HEK293 (cell line): ENCODE measurements around the gene BPIFB4.

Source experiments
- CTCF ChIA-PET: fragments of 350-600 bp; formaldehyde crosslinking; extraction: SDS; loops from one replicate; lab custom pipeline; 2021; ENCODE audit warnings: antibody characterized with exemption; lab: Yijun Ruan, JAX
- POLR2A ChIA-PET: fragments of 300-600 bp; formaldehyde crosslinking; extraction: SDS; loops from one replicate; lab custom pipeline; 2020; ENCODE audit warnings: antibody characterized with exemption, inconsistent platforms; lab: Yijun Ruan, JAX
- H3K27ac ChIP-seq: fragments of 200-500 bp; sonication (Bioruptor generic); 2 replicates; pipeline ENCODE4 v1.5.1; 2014; ENCODE audit warnings: low read depth, low read length, control low read depth, inconsistent platforms; ENCODE audit errors: extremely low read depth
- H3K36me3 ChIP-seq, 2 experiments: fragments of 200-500 bp in 1 of 2; sonication (Bioruptor generic) in 1 of 2; 1 replicate in 1 of 2; 2 replicates in 1 of 2; pipeline ENCODE4 v1.5.1; 2014 to 2017; ENCODE audit warnings: inconsistent platforms in 2 of 2, low read length in 2 of 2; ENCODE audit not compliant: control insufficient read depth in 2 of 2, insufficient read depth in 1 of 2
- H3K4me1 ChIP-seq: fragments of 200-500 bp; sonication (Bioruptor generic); 2 replicates; pipeline ENCODE4 v1.5.1; 2014; ENCODE audit warnings: mild to moderate bottlenecking, low read length, inconsistent platforms; ENCODE audit not compliant: control insufficient read depth, insufficient read depth
- H3K4me3 ChIP-seq: 2 replicates; pipeline ENCODE4 v1.5.1; 2011; ENCODE audit warnings: low read depth, mild to moderate bottlenecking, control low read depth, low read length, moderate library complexity
- H3K9me3 ChIP-seq: fragments of 200-500 bp; sonication (Bioruptor generic); 2 replicates; pipeline ENCODE4 v1.5.1; 2014; ENCODE audit warnings: low read depth, low read length, inconsistent platforms; ENCODE audit not compliant: control insufficient read depth, insufficient read depth
- EGR2 ChIP-seq: fragments of 450-650 bp; formaldehyde crosslinking; IDR thresholded peaks from 2 replicates; pipeline ENCODE4 v1.5.1; 2016; ENCODE audit warnings: low read depth, missing biosample characterization, missing genetic modification characterization
- HOXA7 ChIP-seq: sonication (generic); formaldehyde crosslinking; IDR thresholded peaks from 2 replicates; pipeline ENCODE4 v1.8.1; 2022; ENCODE audit warnings: missing genetic modification reagents, borderline replicate concordance
- INSM2 ChIP-seq: fragments of 450-650 bp; formaldehyde crosslinking; IDR thresholded peaks from 2 replicates; pipeline ENCODE4 v1.5.1; 2016; ENCODE audit warnings: missing biosample characterization, missing genetic modification characterization
- TCF7L2 ChIP-seq: IDR thresholded peaks from 2 replicates; pipeline ENCODE4 v1.6.1; 2011; ENCODE audit warnings: low read depth, mild to moderate bottlenecking, inconsistent platforms, low read length, moderate library complexity, borderline replicate concordance
- ZBTB10 ChIP-seq: fragments of 450-650 bp; formaldehyde crosslinking; IDR thresholded peaks from 2 replicates; pipeline ENCODE4 v1.5.1; 2016; ENCODE audit warnings: missing biosample characterization, missing genetic modification characterization
- ZBTB17 ChIP-seq: fragments of 450-650 bp; formaldehyde crosslinking; IDR thresholded peaks from 2 replicates; pipeline ENCODE4 v1.5.1; 2016; ENCODE audit warnings: missing biosample characterization, missing genetic modification characterization
- ZFHX2 ChIP-seq: fragments of 450-650 bp; formaldehyde crosslinking; conservative IDR thresholded peaks from 2 replicates; pipeline ENCODE4 v1.5.1; 2016; ENCODE audit warnings: missing biosample characterization, missing genetic modification characterization
- ZFP69B ChIP-seq: fragments of 450-650 bp; formaldehyde crosslinking; IDR thresholded peaks from 2 replicates; pipeline ENCODE4 v1.5.1; 2016; ENCODE audit warnings: missing biosample characterization, missing genetic modification characterization
- ZNF114 ChIP-seq: fragments of 450-650 bp; formaldehyde crosslinking; IDR thresholded peaks from 2 replicates; pipeline ENCODE4 v1.5.0; 2017; ENCODE audit warnings: missing biosample characterization, missing genetic modification characterization
- ZNF140 ChIP-seq: fragments of 450-650 bp; formaldehyde crosslinking; IDR thresholded peaks from 2 replicates; pipeline ENCODE4 v1.5.1; 2016; ENCODE audit warnings: missing biosample characterization, missing genetic modification characterization
- ZNF146 ChIP-seq: fragments of 450-650 bp; formaldehyde crosslinking; IDR thresholded peaks from 2 replicates; pipeline ENCODE4 v1.5.1; 2016; ENCODE audit warnings: missing biosample characterization, missing genetic modification characterization
- ZNF266 ChIP-seq: fragments of 450-650 bp; formaldehyde crosslinking; IDR thresholded peaks from 2 replicates; pipeline ENCODE4 v1.5.1; 2016; ENCODE audit warnings: missing biosample characterization, missing genetic modification characterization, low read depth
- ZNF292 ChIP-seq: fragments of 450-650 bp; formaldehyde crosslinking; IDR thresholded peaks from 2 replicates; pipeline ENCODE4 v1.5.1; 2016; ENCODE audit warnings: low read depth, missing biosample characterization, missing genetic modification characterization, borderline replicate concordance
- ZNF366 ChIP-seq: fragments of 450-650 bp; formaldehyde crosslinking; conservative IDR thresholded peaks from 2 replicates; pipeline ENCODE4 v1.5.1; 2016; ENCODE audit warnings: missing biosample characterization, missing genetic modification characterization
- ZNF423 ChIP-seq: fragments of 450-650 bp; formaldehyde crosslinking; IDR thresholded peaks from 2 replicates; pipeline ENCODE4 v1.5.1; 2016; ENCODE audit warnings: missing biosample characterization, missing genetic modification characterization
- ZNF530 ChIP-seq: fragments of 450-650 bp; formaldehyde crosslinking; IDR thresholded peaks from 2 replicates; pipeline ENCODE4 v1.5.1; 2016; ENCODE audit warnings: low read depth, missing biosample characterization, missing genetic modification characterization
- ZNF560 ChIP-seq: fragments of 450-650 bp; formaldehyde crosslinking; IDR thresholded peaks from 2 replicates; pipeline ENCODE4 v1.5.1; 2017; ENCODE audit warnings: missing biosample characterization, missing genetic modification characterization, borderline replicate concordance
- TF ChIP-seq, protein P1 (sequence below): fragments of 450-650 bp; formaldehyde crosslinking; IDR thresholded peaks from 2 replicates; pipeline ENCODE4 v1.5.1; 2016; ENCODE audit warnings: missing biosample characterization, missing genetic modification characterization
- TF ChIP-seq, protein P2 (sequence below): fragments of 450-650 bp; formaldehyde crosslinking; IDR thresholded peaks from 2 replicates; pipeline ENCODE4 v1.5.1; 2017; ENCODE audit warnings: missing biosample characterization, missing genetic modification characterization

The BPIFB4 gene

DNA sequence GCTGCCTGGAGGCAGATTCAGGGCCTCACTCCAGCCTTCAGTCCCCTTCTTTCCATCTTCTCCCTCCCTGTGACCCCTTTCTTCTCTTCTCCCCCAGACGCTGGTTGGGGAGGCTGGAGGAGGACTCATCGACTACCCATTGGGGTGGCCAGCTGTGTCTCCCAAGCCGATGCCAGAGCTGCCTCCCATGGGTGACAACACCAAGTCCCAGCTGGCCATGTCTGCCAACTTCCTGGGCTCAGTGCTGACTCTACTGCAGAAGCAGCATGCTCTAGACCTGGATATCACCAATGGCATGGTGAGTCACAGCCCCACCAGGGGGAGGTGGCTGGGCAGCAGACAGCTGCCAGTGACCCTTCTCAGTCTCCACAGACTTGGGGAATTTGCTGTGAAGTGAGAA lies 12.9 kb downstream of the BPIFB4 start:
- H3K4me3 ChIP-seq, result no peak overlapping the region
- no peaks in the 10 kb centered on the region for H3K36me3 ChIP-seq
- ChIA-PET POLR2A (no interaction called here), CTCF (interaction anchor here (0.6 to 1.0 kb wide), 2 partner anchors 15 to 302 kb away, joined by 3 to 4 read pairs; no protein-coding TSS in a partner anchor)
- no peak for TF ChIP-seq ZNF292 (tag by site-specific recombination)
- no peak for TF ChIP-seq TCF7L2
- no peaks in the 10 kb centered on the region for H3K9me3 ChIP-seq
- no peak overlapping the region for H3K27ac ChIP-seq
- H3K4me1 ChIP-seq, result no peaks in the 10 kb centered on the region

DNA sequence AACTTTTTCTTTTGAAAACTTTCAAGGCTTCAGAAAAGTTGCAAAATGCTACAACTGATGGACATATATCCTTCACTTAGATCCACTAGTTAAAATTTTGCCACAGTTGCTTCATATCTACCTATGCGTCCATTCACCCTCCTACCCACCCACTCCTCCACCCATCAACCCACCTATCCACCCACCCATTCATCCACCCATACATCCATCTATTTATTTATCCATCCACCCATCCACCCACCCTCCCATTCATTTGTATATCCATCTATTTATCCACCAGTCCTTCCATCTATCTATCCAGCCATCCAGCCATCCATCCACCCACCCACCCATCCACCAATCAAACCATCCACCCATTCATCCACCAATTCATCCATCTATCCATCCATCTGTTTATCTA lies 13.6 kb downstream of the BPIFB4 start:
- POLR2A ChIA-PET, result no interaction called here
- Histone ChIP-seq H3K27ac (no peak overlapping the region), H3K36me3 (no peaks in the 10 kb centered on the region), H3K9me3 (no peaks in the 10 kb centered on the region), H3K4me3 (no peak overlapping the region), H3K4me1 (no peaks in the 10 kb centered on the region)
- peak; percentile 60 for TF ChIP-seq ZFHX2 (tag by site-specific recombination)
- no peak for TF ChIP-seq ZNF146
- no peak for TF ChIP-seq ZNF266 (tag by site-specific recombination)
- peak; percentile 89 for TF ChIP-seq EGR2 (tag by site-specific recombination)
- TF ChIP-seq ZNF530, result no peak
- CTCF ChIA-PET, result no interaction called here

- H3K36me3 ChIP-seq, result no peaks in the 10 kb centered on the region
- H3K9me3 ChIP-seq, result no peaks in the 10 kb centered on the region
- H3K4me3 ChIP-seq, result no peak overlapping the region
- no peak overlapping the region for H3K27ac ChIP-seq
- H3K4me1 ChIP-seq, result no peaks in the 10 kb centered on the region
- TF ChIP-seq INSM2 (tag by site-specific recombination) (no peak), ZNF366 (tag by site-specific recombination) (peak; percentile 89), ZBTB10 (tag by site-specific recombination) (no peak), ZBTB17 (tag by site-specific recombination) (peak; percentile 72), EGR2 (tag by site-specific recombination) (peak; percentile 86)
- ChIA-PET POLR2A (no interaction called here), CTCF (interaction anchor here (0.7 to 3.1 kb wide), 3 partner anchors 198 to 304 kb away, joined by 3 to 15 read pairs (median 11); no protein-coding TSS in a partner anchor)
Measured at GRCh38 chr20:33093582-33093981, 14.1 kb downstream of the BPIFB4 start.

DNA sequence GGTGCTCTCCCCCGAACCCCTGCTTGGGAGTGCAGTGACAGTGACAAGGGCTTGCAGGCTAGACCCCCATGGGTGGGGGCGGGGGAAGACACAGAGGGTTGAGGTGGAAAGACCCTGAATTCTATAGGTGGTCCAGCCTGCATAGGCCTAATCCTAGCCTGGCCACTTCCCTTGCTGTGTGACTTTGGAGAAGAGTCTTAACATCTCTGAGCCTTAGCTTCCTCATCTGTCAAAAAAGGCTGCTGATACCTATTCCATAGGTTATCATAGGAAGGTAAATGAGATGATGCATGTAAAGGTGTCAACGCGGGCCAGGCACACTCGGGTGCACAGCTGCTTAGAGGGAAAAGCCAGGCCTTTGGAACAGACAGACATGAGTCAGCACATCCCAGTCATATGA lies 15.8 kb downstream of the BPIFB4 start:
- no peak overlapping the region for H3K27ac ChIP-seq
- TF ChIP-seq ZNF114 (tag by site-specific recombination), result no peak
- TF ChIP-seq, protein P1, sequence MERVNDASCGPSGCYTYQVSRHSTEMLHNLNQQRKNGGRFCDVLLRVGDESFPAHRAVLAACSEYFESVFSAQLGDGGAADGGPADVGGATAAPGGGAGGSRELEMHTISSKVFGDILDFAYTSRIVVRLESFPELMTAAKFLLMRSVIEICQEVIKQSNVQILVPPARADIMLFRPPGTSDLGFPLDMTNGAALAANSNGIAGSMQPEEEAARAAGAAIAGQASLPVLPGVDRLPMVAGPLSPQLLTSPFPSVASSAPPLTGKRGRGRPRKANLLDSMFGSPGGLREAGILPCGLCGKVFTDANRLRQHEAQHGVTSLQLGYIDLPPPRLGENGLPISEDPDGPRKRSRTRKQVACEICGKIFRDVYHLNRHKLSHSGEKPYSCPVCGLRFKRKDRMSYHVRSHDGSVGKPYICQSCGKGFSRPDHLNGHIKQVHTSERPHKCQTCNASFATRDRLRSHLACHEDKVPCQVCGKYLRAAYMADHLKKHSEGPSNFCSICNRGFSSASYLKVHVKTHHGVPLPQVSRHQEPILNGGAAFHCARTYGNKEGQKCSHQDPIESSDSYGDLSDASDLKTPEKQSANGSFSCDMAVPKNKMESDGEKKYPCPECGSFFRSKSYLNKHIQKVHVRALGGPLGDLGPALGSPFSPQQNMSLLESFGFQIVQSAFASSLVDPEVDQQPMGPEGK (tag by site-specific recombination), result no peak
- no peak for TF ChIP-seq HOXA7 (CRISPR knock-in tag)
- TF ChIP-seq ZNF140 (tag by site-specific recombination), result no peak
- TF ChIP-seq ZNF560 (tag by site-specific recombination), result no peak
- TF ChIP-seq ZFP69B (tag by site-specific recombination), result no peak
- TF ChIP-seq, protein P2, sequence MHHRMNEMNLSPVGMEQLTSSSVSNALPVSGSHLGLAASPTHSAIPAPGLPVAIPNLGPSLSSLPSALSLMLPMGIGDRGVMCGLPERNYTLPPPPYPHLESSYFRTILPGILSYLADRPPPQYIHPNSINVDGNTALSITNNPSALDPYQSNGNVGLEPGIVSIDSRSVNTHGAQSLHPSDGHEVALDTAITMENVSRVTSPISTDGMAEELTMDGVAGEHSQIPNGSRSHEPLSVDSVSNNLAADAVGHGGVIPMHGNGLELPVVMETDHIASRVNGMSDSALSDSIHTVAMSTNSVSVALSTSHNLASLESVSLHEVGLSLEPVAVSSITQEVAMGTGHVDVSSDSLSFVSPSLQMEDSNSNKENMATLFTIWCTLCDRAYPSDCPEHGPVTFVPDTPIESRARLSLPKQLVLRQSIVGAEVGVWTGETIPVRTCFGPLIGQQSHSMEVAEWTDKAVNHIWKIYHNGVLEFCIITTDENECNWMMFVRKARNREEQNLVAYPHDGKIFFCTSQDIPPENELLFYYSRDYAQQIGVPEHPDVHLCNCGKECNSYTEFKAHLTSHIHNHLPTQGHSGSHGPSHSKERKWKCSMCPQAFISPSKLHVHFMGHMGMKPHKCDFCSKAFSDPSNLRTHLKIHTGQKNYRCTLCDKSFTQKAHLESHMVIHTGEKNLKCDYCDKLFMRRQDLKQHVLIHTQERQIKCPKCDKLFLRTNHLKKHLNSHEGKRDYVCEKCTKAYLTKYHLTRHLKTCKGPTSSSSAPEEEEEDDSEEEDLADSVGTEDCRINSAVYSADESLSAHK (tag by site-specific recombination), result no peak
- TF ChIP-seq ZNF423, result no peak
- TF ChIP-seq, all 188 proteins: peak for 0
- ChIA-PET CTCF (interaction anchor here (0.6 to 3.5 kb wide), 7 partner anchors 8 to 421 kb away, joined by 3 to 34 read pairs (median 7); partner anchors contain the start of gene C20orf203), POLR2A (no interaction called here)
- H3K9me3 ChIP-seq, result no peaks in the 10 kb centered on the region
- no peaks in the 10 kb centered on the region for H3K36me3 ChIP-seq
- H3K4me1 ChIP-seq, result no peaks in the 10 kb centered on the region
- H3K4me3 ChIP-seq, result no peak overlapping the region
